ENCODE data around the gene CFAP91.
"Not testable (repeated sequence)": the region's sequence is repeated elsewhere in the genome, so short reads cannot be mapped to it uniquely, and the experiment has no call there.

- TF ChIP-seq CTCF, POLR2A (IDR thresholded peaks at IDR 0.05): not testable (repeated sequence)
Observed at GRCh38 chr3:119678209-119678608, 24.6 kb upstream of the CFAP91 start.
